ENCODE data around the gene CRK. TPM values are rescaled to one million over a fixed set of nuclear protein-coding genes. Genes with fewer than 3 reads are reported as not detected.

CRK gene
- total RNA-seq, 4 donors from 2014 or later: 33.8 to 59.3 (median 51.2) TPM

- WGBS, 2 donors: 86% methylated on average over 15 to 25 of the region's 31 CpGs
- H3K4me1 ChIP-seq: peaks cover 0 to 13% (median 0%) of the 10 kb centered on the region in 3 donors
- H3K4me3 ChIP-seq: no peak overlapping the region
- no peaks in the 10 kb centered on the region for H3K9me3 ChIP-seq
- intact Hi-C loops (cut with DNase I): no loop called here
- peak overlapping the region in 2 of 4 donors; percentile 29 to 32 for H3K27ac ChIP-seq
- no peak for DNase-seq
- H3K36me3 ChIP-seq: peaks cover 47 to 100% (median 56%) of the 10 kb centered on the region in 3 donors
- TF ChIP-seq POLR2A (IDR thresholded peaks at IDR 0.05) (no peak), CTCF (IDR thresholded peaks at IDR 0.05) (no peak)
- no peaks in the 10 kb centered on the region for H3K27me3 ChIP-seq
Observed at GRCh38 chr17:1474402-1475189, 18.6 kb upstream of the CRK start.

GRCh38 chr17:1473841-1474240 is 17.8 kb upstream of the CRK start:
- H3K27me3 ChIP-seq: no peaks in the 10 kb centered on the region
- no peaks in the 10 kb centered on the region for H3K9me3 ChIP-seq
- no peak overlapping the region for H3K4me3 ChIP-seq
- no peak for DNase-seq
- WGBS, 2 donors: 80 to 83% methylated on average over 3 to 4 of the region's 10 CpGs
- H3K27ac ChIP-seq: no peak overlapping the region
- peaks cover 46 to 100% (median 57%) of the 10 kb centered on the region in 3 donors for H3K36me3 ChIP-seq
- TF ChIP-seq POLR2A (IDR thresholded peaks at IDR 0.05) (no peak), CTCF (IDR thresholded peaks at IDR 0.05) (no peak)
- intact Hi-C loops (cut with DNase I): no loop called here
- H3K4me1 ChIP-seq: peaks cover 0 to 13% (median 0%) of the 10 kb centered on the region in 3 donors

GRCh38 chr17:1473170-1473569 is 17.1 kb upstream of the CRK start:
- H3K36me3 ChIP-seq: peaks cover 41 to 100% (median 58%) of the 10 kb centered on the region in 3 donors
- TF ChIP-seq POLR2A (IDR thresholded peaks at IDR 0.05) (no peak), CTCF (IDR thresholded peaks at IDR 0.05) (no peak)
- WGBS, 2 donors: 60 to 66% methylated on average over 11 of the region's 11 CpGs
- peaks cover 0 to 13% (median 0%) of the 10 kb centered on the region in 3 donors for H3K4me1 ChIP-seq
- H3K4me3 ChIP-seq: no peak overlapping the region
- no peak overlapping the region for H3K27ac ChIP-seq
- no peaks in the 10 kb centered on the region for H3K27me3 ChIP-seq
- no peak for DNase-seq
- intact Hi-C loops (cut with DNase I): no loop called here
- no peaks in the 10 kb centered on the region for H3K9me3 ChIP-seq

GRCh38 chr17:1471911-1472821 is 16.1 kb upstream of the CRK start:
- no peak for DNase-seq
- Histone ChIP-seq H3K27ac (no peak overlapping the region), H3K27me3 (no peaks in the 10 kb centered on the region), H3K9me3 (no peaks in the 10 kb centered on the region), H3K36me3 (peaks cover 36 to 100% (median 54%) of the 10 kb centered on the region in 3 donors), H3K4me3 (no peak overlapping the region), H3K4me1 (peaks cover 0 to 13% (median 0%) of the 10 kb centered on the region in 3 donors)
- intact Hi-C loops (cut with DNase I): no loop called here
- WGBS, 2 donors: 91 to 95% methylated on average over 12 to 21 of the region's 42 CpGs
- TF ChIP-seq CTCF (IDR thresholded peaks at IDR 0.05) (no peak), POLR2A (IDR thresholded peaks at IDR 0.05) (no peak)
